WI38 (cell line): ENCODE measurements around the gene MFAP2.

Experiments used
- H3K4me3 ChIP-seq: 2 replicates; pipeline ENCODE4 v1.5.1; 2011; ENCODE audit warnings: low read depth, mild to moderate bottlenecking, control low read depth, low read length
- CTCF ChIP-seq: IDR thresholded peaks from 2 replicates; pipeline ENCODE4 v1.5.1; 2012; ENCODE audit warnings: low read depth, mild to moderate bottlenecking, control low read depth, low read length

Gene MFAP2

DNA sequence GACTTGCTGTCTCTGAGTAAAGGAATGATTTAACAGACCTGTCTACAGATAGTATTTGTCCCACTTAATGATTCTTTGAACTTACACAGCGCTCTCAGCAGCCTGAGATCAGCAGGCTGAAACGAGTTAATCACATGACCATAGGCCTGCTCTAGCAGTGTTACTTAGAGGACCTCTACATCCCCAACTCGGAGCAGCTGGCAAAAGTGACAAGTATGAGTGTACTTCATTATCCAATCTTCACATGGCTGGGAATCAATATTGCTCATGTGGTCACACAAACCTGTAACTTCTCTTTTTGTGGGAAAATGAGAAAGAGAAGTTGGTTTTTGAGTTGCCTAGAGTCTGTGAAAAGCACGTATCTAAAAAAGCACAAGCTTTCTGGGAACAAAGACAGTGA lies 42.7 kb upstream of the MFAP2 start:
- no peak overlapping the region for H3K4me3 ChIP-seq
- TF ChIP-seq CTCF, result no peak

GRCh38 chr1:17021896-17022295 lies 41.5 kb upstream of the MFAP2 start:
- TF ChIP-seq CTCF, result no peak
- no peak overlapping the region for H3K4me3 ChIP-seq

GRCh38 chr1:17020502-17020901 lies 40.1 kb upstream of the MFAP2 start:
- no peak for TF ChIP-seq CTCF
- H3K4me3 ChIP-seq, result no peak overlapping the region

DNA sequence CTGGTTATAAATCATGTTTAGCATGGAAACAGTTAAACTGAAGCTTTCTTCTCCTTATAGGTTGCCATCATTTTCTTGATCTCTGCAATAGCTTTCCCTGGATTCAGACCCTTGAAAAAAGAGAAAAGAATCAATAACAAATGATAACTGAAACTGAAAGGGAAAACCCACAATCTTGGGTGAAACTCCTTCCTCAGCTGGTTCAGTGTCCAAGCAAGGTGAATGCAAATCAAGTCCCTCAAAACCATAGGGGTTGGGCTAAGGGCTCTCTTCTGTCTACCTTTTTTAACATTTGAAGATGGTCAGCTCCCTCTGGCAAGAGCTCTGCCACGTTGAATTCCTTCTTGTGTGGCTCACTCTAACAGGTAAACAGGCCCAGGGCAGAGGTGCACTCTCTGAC lies 38.4 kb upstream of the MFAP2 start:
- no peak overlapping the region for H3K4me3 ChIP-seq
- no peak for TF ChIP-seq CTCF

- H3K4me3 ChIP-seq, result no peak overlapping the region
- no peak for TF ChIP-seq CTCF
Measured at GRCh38 chr1:17017435-17017834, 37.0 kb upstream of the MFAP2 start.

DNA sequence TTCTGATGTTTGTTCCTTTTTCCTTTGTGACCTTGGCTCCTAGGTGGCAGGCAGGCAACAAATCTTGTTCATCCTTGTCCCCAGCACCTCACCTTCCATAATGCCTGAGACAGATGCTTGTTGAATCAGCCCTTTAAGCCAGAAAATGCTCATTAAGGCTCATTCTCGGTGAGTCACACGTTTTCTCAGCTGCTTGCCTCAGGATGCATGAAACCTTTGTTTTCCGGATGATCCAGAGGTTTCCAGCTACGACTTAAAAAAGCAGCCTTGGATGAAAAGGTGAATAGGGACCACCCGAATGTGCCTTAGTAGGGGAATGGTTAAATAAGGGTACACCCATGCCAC lies 35.9 kb upstream of the MFAP2 start:
- H3K4me3 ChIP-seq, result no peak overlapping the region
- no peak for TF ChIP-seq CTCF

DNA sequence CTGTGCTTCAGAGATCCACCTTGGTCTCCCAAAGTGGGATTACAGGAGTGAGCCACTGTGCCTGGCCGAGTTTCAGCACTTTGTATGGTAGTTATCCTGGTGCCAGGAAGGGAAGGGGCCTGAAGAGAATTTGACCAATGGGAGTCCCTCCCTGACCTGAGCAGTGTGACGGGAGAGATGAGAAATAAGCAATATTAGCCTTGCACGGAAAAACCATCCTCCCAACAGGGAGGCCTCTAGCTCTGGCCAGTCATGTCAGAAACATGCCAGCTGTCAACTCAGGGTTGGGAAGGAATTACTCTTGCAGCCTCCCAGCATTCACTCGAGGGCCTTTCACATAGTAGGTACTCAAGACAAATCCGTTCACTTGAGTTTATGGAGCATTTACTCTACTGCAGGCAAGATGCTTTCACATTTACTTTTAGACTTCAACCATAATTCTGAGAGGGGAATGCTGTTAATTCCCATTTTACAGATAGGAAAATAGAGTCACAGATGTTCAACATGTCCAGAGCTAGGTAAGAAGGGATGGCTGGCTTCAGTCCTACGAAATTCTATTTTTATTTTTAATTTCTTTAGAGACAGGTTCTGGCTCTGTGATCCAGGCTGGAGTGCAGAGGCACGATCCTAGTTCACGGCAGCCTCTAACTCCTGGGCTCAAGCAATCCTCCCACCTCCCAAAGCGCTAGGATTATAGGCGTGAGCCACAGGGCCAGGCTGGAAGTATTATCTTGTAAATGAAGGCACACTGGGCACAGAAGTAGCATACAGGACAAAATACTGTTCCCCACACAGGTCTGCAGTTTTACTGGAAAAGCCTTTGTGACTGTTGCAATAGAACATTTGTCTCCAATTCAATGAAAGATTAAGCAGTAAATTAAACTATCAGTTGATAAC lies 34.5 kb upstream of the MFAP2 start:
- no peak for TF ChIP-seq CTCF
- H3K4me3 ChIP-seq, result no peak overlapping the region
